GM12878 (cell line): ENCODE results near the gene RPS2. TPM values are rescaled to one million over a fixed set of nuclear protein-coding genes. Genes with fewer than 3 reads are reported as not detected.
A peak's percentile ranks its signal among the peaks of the same experiment; 100 is the strongest.

ENCODE experiments used
- ATF3 ChIP-seq: IDR thresholded peaks from 2 replicates; pipeline ENCODE4 v1.6.1; 2011; ENCODE audit warnings: low read depth, mild to moderate bottlenecking, low read length, moderate library complexity, borderline replicate concordance; ENCODE audit errors: extremely low read depth
- BCL3 ChIP-seq: IDR thresholded peaks from 2 replicates; pipeline ENCODE4 v1.6.1; 2011; ENCODE audit warnings: borderline replicate concordance, low read depth, mild to moderate bottlenecking, moderate library complexity, low read length; ENCODE audit not compliant: insufficient read depth, poor library complexity, severe bottlenecking
- CBFB ChIP-seq: IDR thresholded peaks from 2 replicates; pipeline ENCODE4 v1.6.1; 2016; ENCODE audit warnings: antibody characterized with exemption, low read depth
- CHD2 ChIP-seq: IDR thresholded peaks from 2 replicates; pipeline ENCODE4 v1.6.1; 2011; ENCODE audit warnings: low read depth, low read length, improper control_type of control experiment, borderline replicate concordance
- CUX1 ChIP-seq: IDR thresholded peaks from 2 replicates; pipeline ENCODE4 v1.6.1; 2012; ENCODE audit warnings: improper control_type of control experiment, low read depth, low read length; ENCODE audit not compliant: insufficient replicate concordance
- E4F1 ChIP-seq: fragments of 450-650 bp; IDR thresholded peaks from 2 replicates; pipeline ENCODE4 v1.6.1; 2018; ENCODE audit warnings: borderline replicate concordance, mild to moderate bottlenecking; ENCODE audit not compliant: partially characterized antibody
- EED ChIP-seq: sonication (generic); IDR thresholded peaks from 2 replicates; pipeline ENCODE4 v1.6.1; 2016; ENCODE audit warnings: antibody characterized with exemption, low read depth
- ESRRA ChIP-seq: IDR thresholded peaks from 2 replicates; pipeline ENCODE4 v1.6.1; 2012; ENCODE audit warnings: mild to moderate bottlenecking, low read length, improper control_type of control experiment
- EZH2 ChIP-seq: IDR thresholded peaks from 2 replicates; pipeline ENCODE4 v1.6.1; 2012; ENCODE audit warnings: low read depth, mild to moderate bottlenecking, control low read depth, inconsistent platforms, low read length, borderline replicate concordance; ENCODE audit not compliant: control insufficient read depth
- GABPA ChIP-seq: IDR thresholded peaks from 2 replicates; pipeline ENCODE4 v1.6.1; 2014; ENCODE audit warnings: antibody characterized with exemption, low read depth, mild to moderate bottlenecking, inconsistent platforms
- JUNB ChIP-seq: IDR thresholded peaks from 2 replicates; pipeline ENCODE4 v1.6.1; 2016; ENCODE audit warnings: antibody characterized with exemption, mild to moderate bottlenecking
- MYB ChIP-seq: fragments of 150-350 bp; IDR thresholded peaks from 2 replicates; pipeline ENCODE4 v1.6.1; 2014; ENCODE audit warnings: mild to moderate bottlenecking, low read depth, low read length, borderline replicate concordance
- NFIC ChIP-seq: IDR thresholded peaks from 2 replicates; pipeline ENCODE4 v1.6.1; 2012; ENCODE audit warnings: low read depth, mild to moderate bottlenecking, inconsistent platforms, low read length, moderate library complexity
- NFXL1 ChIP-seq: fragments of 450-650 bp; IDR thresholded peaks from 2 replicates; pipeline ENCODE4 v1.6.1; 2017; ENCODE audit warnings: antibody characterized with exemption, mild to moderate bottlenecking, borderline replicate concordance
- PAX5 ChIP-seq: IDR thresholded peaks from 2 replicates; pipeline ENCODE4 v1.6.1; 2011; ENCODE audit warnings: low read depth, low read length, borderline replicate concordance
- POLR2A ChIP-seq: IDR thresholded peaks from 2 replicates; pipeline ENCODE4 v1.6.1; 2011; ENCODE audit warnings: low read depth, mild to moderate bottlenecking, low read length
- RUNX3 ChIP-seq: IDR thresholded peaks from 2 replicates; pipeline ENCODE4 v1.6.1; 2012; ENCODE audit warnings: low read length, inconsistent platforms
- SMAD1 ChIP-seq: fragments of 450-650 bp; IDR thresholded peaks from 2 replicates; pipeline ENCODE4 v1.6.1; 2018; ENCODE audit warnings: mild to moderate bottlenecking, low read depth; ENCODE audit not compliant: partially characterized antibody
- TBL1XR1 ChIP-seq: IDR thresholded peaks from 2 replicates; pipeline ENCODE4 v1.6.1; 2012; ENCODE audit warnings: low read depth, low read length, improper control_type of control experiment
- YBX1 ChIP-seq: fragments of 450-650 bp; IDR thresholded peaks from 2 replicates; pipeline ENCODE4 v1.6.1; 2016; ENCODE audit warnings: antibody characterized with exemption
- ZBED1 ChIP-seq: IDR thresholded peaks from 2 replicates; pipeline ENCODE4 v1.6.1; 2016; ENCODE audit warnings: borderline replicate concordance
- ZSCAN29 ChIP-seq: fragments of 450-650 bp; IDR thresholded peaks from 2 replicates; pipeline ENCODE4 v1.6.1; 2017; ENCODE audit warnings: mild to moderate bottlenecking, moderate library complexity
- polyA plus RNA-seq, 11 experiments: library from polyadenylated mRNA; depleted of rRNA in 4 of 11; unstranded in 6 of 11; stranded (reverse) in 5 of 11; fragments of >200 nt; fragmentation: Nextera tagmentation in 4 of 11; fragmentation: Illumina TruSeq in 1 of 11; extraction: Ambion mirVana in 4 of 11; extraction: Trizol in 1 of 11; gene quantifications; 1 replicate in 1 of 11; 2 replicates in 10 of 11; pipeline versions ENCODE4 v1.2.1 to v1.2.3, GENCODE V29; 2011 to 2016; ENCODE audit warnings: inconsistent platforms in 2 of 11, missing spikeins in 2 of 11, low read depth in 1 of 11
- total RNA-seq, 4 experiments: library from RNA; depleted of rRNA in 3 of 4; stranded (reverse); fragments of >200 nt in 3 of 4; fragmentation: Illumina TruSeq in 1 of 4; extraction: Trizol in 1 of 4; gene quantifications; 2 replicates each; pipeline versions ENCODE4 v1.2.1 to v1.2.3, GENCODE V29; 2013 to 2021

RPS2 gene
- total and polyA plus RNA-seq, 10 of the 15 experiments (the other 5 are each of a cell fraction or from before 2014, with no cell fraction given) = 1,295 to 7,121 (median 3,933) TPM

GRCh38 chr16:1959269-1960039, 5.2 kb downstream of the RPS2 start, which contains the start of gene NDUFB10 (continued):
- TF ChIP-seq BCL3 (no peak), GABPA (no peak), E4F1 (no peak), PAX5 (no peak), ZSCAN29 (0 out of 2 replicates have a peak, but pooled peaks have one; percentile 20), POLR2A (peak; percentile 91), NFIC (no peak), ESRRA (no peak), CBFB (no peak), EZH2 (no peak), EED (no peak), YBX1 (no peak), JUNB (no peak), CUX1 (no peak), ZBED1 (no peak), CHD2 (no peak), SMAD1 (no peak), TBL1XR1 (peak; percentile 66; the same call in 1 of the 2 replicates), MYB (no peak), RUNX3 (peak; percentile 69), NFXL1 (no peak), ATF3 (no peak)
